GM21717 (cell line): Measurements from ENCODE around the gene LEMD1.
"Not testable (repeated sequence)": the region's sequence is repeated elsewhere in the genome, so short reads cannot be mapped to it uniquely, and the experiment has no call there.

Experiments
- ATAC-seq: cut with Tn5 transposase; IDR thresholded peaks from one replicate; pipeline ENCODE4 v1.9.1; 2021; ENCODE audit warnings: mild to moderate bottlenecking, moderate library complexity; ENCODE audit not compliant: unreplicated experiment

The LEMD1 gene

DNA sequence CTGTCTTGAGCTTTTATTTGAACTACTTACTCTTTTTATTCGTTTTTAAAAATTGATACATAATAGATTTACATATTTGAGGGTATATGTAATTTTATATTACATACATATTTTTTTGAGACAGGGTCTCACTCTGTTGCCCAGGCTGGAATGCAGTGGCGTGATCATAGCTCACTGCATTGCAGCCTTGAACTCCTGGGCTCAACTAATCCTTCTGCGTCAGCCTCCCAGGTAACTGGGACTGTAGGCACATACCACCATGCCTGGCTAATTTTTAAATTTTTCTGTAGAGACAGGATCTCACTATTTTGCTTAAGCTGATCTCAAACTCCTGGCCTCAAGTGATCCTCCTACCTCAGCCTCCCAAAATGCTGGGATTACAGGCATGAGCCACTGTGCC is 38.9 kb downstream of the LEMD1 start:
- ATAC-seq: not testable (repeated sequence)

DNA sequence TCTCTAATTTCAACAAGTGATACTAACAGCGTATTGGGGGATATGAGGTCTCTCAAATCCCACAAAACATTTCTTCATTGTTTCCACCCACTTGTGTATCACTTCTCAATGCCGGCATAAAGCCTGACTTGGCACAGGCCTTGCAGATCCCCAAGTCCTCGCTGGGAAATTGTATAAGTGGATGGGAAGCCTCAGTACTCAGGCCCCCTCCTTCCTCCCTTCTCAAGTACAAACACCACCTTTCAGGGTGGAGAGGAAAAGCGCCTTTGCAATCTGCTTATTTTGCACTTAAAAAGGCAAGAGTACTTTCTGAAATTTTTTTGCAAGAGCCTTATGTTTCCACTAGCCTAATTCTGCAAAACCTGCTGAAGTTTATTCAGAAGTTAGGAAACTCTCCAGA is 39.3 kb downstream of the LEMD1 start:
- ATAC-seq: no peak

DNA sequence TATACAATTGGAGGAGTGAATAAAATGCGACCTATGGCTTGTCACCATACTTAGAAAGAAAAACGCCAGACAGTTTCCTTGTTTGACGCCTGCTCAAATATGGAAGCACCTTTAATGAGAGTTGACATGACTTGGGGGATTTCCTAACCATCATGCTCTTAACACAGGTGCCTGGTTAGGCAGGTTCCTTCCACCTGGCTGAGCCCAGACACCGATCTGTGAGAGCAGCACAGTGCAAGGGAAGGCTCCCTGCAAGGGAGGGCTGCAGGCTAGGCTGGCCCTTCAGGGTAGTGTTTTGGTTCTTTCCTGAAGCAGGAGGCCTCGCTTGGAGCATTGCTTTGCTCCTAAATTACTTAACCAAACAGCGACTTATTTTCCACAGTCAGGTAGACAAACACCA is 40.6 kb downstream of the LEMD1 start:
- no peak for ATAC-seq

DNA sequence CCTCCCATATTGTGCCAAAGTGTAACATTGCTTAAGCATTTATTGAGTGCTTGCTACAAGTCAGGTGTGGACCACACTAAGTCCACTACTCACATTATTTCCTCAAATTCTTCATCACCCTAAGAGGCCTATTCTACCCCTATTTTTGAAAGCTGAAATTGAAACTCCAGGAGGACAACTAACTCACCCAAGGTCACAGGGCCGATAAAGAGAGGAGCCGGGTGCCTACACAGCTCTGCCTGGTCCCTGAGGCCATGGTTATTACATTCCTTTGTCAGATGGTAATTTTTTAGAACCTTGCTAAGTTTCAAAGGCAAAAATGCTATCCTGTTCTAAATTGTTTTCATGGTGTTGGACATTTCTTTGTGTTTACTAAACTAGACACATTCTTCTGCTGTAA is 41.0 kb downstream of the LEMD1 start:
- ATAC-seq: no peak

DNA sequence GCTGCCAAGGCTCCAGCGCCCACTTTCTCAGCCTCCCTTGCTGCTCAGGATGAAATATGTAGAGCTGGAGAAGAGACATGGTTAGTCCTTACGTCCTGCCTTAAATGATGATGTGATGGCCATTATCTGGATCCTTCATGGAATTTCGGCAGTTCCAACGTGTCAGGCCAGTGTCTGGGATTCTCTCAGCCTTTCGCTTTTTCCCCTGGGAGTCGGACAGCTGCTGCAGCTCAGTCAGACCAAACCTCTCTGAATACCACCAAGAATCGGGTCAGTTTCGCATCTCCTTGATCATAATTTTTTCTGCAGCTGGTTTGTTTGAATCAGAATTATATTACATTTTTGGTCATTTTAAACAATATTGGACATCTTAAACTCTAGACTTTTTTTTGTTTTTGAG is 42.8 kb downstream of the LEMD1 start:
- no peak for ATAC-seq

DNA sequence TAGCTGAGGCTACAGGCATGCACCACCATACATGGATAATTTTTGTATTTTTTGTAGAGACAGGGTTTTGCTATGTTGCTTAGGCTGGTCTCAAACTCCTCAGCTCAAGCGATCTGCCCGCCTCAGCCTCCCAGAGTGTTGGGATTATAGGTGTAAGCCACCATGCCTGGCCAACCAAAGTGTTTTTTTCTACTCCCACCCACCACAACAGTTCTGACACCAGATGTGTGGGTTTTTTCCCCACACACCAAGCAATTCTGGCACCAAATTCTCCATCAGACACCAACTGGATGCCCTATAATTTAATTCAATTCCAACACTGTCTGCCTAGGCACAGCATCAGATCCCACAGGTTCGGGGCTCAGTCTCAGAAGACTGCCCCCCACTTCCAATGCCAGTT is 44.5 kb downstream of the LEMD1 start:
- no peak for ATAC-seq

DNA sequence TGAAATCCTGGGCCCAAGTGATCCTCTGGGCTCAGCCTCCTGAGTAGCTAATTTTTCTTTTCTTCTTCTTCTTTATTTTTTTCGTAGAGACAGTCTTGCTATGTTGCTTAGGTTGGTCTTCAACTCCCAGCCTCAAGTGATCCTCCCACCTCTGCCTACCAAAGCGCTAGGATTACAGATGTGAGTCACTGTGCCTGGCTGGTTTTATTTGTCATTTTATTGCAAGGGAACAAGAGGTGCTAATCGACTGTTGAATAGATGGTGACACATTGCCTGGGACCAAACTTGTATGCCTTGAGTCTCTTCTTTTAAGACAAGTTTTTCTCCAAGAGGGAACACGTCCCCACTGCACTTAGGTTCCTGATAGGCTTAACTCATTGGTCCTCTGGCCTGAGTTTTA is 45.1 kb downstream of the LEMD1 start:
- ATAC-seq: no peak

DNA sequence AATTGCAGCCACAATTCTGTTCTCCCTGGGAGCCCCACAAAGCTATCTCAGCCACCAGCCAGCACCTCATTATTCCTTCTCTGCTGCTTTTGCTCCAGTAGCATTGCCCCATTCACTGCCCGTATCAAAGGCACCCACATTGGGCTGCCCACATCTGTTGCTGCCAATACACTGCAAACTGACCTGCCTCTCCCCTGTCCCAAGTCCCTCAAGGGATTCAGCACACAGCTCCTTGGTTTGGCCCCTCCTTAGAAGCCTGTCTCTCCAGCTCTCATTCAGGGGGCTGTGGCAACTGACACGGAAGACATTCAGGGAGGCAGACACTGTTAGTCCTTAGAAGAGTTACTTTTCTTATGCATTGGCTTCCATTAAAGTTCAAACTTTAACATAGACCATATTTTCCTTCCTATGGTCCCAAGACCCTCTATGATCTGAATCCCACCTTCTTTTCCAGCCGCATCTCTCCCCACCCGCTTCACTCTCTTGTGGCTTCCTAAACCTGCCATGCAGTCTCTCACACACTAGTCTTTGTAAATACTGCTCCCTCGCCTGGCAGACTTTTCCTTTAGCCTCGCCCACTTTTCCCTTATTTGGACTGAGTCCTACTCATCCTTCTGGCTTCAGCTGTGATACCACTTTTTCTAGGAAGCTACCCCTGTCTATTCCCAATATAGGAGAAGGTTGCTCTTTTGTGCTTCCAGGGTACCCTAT is 45.9 kb downstream of the LEMD1 start:
- no peak for ATAC-seq

DNA sequence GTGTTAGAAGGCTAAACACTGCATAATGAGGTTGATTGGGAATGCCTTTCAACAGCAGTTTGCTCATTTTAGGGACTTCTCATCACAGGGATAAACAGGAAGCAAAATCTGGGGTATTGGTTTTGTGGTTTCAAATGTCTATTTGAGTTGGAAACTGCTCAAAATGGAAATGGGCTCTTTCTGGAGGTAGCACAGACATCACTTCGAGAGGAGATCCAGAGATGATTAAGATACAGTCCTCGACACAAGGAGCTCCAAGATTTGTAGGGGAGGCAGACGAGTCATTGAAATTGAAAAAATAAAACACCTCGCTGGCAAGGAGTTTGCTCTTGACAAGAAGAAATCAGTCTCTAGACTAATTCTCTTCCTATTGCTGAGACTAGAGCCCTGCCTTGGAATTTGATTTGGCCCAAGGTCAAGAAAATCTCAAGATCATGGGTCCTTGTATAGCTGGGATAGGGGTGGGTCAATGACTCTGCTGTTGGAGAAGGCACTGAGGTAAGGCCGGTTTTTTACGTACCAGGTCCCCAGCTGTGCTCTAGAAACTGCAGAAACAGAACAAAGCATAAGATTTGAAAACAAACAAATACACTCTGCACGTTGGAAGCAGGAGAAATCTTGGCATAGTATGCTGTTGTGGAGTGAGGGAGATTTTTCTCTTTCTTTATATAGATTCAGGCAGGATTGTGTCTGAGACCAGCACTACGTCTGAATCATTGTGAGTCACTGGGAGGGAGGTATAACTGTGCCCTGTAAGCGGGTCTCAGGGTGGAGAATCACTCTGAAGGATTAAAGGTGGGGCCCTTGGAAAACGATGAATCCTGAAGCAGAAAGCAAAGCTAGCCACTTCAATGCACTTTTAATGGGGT is 47.4 kb downstream of the LEMD1 start:
- ATAC-seq: no peak

DNA sequence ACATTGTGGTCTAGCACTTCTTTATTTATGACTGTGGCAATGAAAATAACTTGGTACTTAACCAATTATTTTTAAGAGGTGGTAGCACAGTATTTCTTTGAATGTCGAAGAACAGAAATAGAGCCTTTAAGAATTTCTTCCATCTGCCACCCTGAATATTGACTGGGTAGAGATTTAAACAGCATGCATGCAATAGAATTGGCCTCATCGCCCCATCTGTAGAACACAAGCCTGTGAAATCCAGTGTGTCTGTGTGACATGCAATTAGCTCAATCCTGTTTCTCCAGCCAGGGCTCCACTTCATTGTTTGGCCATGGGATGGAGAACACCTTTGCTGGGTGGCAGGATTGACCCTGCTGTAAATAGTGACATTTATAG is 48.1 kb downstream of the LEMD1 start:
- ATAC-seq: no peak

DNA sequence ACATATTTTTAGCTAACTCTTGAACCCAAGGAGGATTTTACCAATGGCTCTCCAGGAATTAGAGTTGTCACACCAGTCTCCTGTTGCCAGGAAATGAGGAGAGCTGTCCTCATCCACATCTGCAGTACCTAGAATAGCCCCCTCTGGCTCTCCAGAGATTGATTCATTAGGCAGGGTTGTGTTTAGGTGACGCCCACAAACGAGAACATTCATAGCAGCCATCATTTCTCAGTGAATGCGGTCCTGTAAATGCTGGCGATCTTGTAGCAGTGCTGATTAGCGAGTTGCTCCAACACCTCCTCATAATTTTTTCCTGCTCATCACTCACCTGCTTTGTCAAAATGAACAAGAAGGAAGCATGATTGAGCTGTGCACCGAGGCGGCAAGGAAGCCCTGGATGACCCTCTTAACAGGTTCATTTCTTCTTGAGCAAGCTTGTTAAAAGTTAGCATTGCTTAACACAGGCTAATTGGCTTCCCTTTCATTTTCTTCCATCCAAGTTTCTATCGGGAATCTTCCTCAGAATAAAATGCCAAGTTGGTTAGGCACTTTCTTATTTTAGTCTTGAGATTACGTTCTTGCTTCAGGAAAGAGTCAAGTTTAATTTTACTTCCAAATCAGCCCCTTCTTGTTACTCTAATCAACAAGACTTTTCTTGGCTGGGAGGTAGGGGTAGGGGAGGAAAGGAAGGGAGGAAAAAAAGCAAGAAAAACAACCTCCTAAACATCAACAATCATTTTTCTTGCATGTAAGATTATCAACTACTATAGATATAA is 48.6 kb downstream of the LEMD1 start:
- ATAC-seq: no peak

DNA sequence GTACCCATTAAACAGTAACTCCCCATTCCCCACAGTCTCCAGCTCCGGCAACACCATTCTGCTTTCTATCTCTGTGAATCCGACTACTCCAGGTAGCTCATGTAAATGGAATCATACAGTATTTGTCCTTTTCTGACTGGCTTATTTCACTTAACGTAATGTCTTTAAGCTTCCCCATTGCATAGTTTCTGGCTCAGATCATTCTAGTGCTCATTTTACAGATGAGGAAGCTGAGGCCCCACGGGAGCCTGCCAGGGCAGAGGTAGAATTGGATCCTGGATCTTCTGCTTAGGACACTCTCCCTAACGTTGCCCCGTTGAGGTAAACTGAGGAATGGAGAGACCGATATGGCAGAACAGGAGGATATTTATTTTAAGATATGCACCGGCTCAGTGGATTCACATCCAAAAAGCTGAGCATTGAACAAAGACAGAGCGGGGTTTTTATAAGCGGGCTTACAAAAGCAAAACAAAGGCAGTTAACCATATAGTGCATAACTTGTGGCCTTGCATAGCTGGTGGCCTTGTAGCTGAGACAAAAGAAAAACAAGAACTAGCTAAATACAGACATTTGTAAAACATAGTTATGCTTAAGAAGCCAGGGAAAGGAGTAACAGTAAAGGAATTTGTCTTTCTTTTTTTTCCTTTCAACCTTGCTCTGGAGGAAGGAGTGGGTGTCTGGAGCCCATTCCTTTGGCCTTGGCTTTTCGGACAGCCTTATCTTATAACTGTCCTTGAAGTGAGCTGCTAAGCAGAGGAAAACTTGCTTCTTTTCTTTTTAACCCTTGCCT is 49.8 kb downstream of the LEMD1 start:
- ATAC-seq: no peak

DNA sequence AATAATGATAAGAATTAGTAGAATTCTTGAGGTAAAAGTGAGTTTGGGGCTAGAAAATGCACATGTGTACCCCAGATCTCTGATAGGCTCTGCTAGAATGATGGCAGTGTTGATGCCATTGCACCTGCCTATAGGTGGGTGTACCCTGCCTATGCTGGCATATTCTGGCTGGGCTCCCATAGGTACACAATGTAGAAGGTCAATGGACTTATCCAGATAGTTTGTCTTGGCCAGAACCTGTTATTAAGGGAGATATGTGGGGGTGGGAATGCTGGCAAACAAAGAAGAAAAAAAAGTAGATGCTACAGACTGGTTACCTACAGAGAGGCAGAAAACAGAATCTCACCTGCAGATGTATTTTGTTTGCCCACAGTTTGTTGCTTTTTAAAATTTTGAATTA is 51.1 kb downstream of the LEMD1 start:
- ATAC-seq: no peak

DNA sequence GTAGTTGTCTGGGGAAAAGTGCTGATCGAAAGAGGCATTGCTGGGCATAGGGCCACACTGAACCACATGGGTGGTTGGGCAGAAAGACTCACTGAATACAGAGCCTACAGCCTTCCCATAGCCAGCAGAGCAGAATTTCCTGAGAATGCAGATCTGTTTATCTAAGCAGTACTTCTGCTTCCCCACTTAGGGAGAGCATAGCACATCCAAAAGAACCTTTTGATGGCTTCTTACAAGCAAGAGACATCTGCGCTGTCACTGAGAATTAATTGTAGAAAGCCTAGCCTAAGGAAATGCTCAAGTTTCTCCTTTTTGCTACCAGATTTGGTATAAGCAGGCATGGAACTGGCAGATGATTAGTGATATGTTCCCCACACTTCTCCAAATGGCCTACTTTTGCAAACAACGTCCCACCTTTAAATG is 52.1 kb downstream of the LEMD1 start:
- no peak for ATAC-seq

DNA sequence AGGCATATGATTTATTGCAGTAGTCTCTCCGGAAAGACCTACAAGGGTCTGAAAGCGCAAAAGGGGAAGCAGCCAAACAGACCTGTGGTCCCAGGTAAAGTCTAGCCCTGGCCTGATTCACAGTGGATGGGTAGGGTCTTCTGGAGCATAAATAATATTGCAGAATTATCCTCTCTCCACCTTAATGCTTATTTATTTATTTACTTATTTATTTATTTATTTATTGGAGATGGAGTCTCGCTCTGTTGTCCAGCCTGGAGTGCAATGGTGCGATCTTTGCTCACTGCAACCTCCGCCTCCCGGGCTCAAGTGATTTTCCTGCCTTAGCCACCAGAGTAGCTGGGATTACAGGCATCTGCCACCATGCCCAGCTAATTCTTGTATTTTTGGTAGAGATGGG is 53.4 kb downstream of the LEMD1 start:
- no peak for ATAC-seq

DNA sequence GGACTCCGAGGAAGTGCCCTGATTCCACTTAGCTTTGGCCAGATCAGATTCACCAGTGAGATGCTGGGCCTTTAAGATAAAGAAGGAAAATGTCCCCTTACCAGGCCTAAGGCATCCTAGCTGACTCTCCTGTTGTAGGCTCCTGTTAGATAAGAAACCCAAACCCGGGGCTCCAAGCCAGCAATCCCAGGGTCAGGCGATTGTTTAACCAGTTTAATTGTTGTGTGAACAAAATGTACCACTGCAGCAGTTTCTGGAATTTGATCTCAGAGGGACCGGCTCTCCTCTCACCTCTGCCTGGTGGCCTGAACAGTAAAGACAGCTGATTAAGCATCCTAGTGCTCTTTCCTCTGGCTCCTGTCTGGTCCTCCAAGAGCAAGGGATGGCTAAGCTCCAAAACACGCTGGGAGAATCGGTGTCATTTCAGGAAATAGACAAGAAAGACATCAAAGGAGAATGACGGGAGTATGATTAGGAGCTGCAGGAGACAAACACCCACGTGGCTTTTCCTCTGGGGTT is 55.9 kb downstream of the LEMD1 start:
- ATAC-seq: no peak

DNA sequence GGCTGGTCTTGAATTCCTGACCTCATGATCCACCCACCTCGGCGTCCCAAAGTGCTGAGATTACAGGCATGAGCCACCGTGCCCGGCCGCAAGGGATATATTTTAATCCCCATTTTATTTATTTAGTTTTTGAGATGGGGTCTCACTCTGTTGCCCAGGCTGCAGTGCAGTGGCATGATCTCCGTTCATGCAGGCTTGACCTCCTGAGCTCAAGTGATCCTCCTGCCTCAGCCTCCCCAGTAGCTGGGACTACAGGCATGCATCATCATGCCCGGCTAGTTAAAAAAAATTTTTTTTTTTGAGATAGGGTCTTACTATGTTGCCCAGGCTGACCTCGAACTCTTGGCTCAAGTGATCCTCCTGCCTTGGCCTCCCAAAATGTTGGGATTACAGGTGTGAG is 56.8 kb downstream of the LEMD1 start:
- not testable (repeated sequence) for ATAC-seq

DNA sequence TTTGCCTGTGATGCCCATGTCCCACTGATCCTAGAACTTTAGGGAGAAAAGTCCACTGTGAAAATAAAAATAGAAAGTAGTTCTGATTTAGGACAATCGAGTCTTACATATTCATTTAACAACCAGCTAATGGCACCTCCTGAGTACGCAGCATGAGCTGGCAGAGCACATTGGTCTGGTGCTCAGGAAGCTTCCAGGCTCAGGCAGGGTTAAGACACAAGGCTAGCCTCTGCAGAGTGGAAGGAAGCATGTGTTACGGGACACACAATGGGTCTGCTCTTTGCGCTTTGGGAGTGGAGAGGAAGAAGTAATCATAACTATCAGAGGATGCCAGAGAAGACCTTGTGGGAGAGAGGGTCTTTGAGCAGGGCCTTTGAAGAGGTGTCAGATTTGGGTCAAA is 61.0 kb downstream of the LEMD1 start:
- ATAC-seq: no peak

DNA sequence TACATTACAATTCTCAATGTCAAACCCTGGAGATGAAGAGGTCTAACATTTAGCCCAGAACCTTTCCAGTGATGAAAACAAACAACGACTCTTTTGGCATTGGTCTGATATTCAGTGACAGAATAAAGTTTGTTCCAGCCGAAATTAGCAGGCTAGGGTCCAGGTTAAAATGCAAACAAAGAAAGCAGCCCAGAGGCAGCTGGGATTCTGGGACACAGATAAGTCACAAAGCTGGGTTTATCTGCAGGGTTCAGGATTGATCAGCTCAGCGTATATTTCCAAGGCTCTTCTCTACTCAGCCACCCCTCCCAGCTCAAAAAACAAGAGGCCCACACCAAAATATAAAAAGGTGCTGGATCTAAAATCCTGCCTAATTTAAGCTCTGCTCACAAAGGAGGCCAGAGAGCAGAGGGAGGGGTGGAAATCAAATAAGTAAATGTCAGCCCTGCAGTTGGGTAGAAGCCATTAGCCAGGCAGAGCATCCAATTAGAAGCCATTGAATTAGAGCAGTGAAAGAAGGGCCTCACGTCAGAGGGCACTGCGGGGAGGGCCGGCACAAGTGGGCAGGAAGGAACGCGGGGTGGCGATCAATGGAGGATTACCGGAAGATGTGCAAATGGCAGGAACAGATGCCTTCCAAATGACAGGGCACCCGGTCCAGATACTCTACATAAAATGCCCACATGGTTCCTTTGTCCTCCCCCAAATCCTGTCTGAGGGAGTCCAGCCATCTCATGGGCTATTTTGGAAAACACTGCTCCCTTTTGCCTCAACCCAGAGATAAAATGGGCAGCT is 61.9 kb downstream of the LEMD1 start:
- ATAC-seq: no peak

DNA sequence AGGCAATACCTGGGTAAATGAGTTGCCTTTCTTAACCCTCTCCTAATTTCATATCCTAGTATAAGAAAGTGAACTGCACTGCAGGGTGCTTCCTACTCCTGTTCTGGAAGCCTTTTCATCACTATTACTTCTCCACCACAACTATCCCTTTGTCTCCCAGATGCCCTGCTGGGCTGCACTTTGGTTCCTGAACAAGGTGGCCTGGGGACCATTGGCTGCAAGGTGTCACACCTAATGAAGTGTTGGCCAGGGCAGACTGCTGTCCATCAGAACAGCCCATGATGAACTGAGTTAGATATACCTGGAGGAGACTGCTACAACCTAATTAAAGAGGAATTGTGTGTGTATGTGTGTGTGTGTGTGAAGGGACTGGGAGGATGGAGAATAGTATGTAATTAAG is 63.3 kb downstream of the LEMD1 start:
- no peak for ATAC-seq
